K562 (cell line): Measurements from ENCODE around the gene CHL1.

Experiments
- CHD2 ChIP-seq: IDR thresholded peaks from 2 replicates; pipeline ENCODE4 v1.6.1; 2011; ENCODE audit warnings: low read depth, low read length
- HCFC1 ChIP-seq: IDR thresholded peaks from 2 replicates; pipeline ENCODE4 v1.6.1; 2012; ENCODE audit warnings: low read depth, low read length, improper control_type of control experiment
- MECOM ChIP-seq: fragments of 250-450 bp; sonication (Bioruptor Pico); IDR thresholded peaks from 2 replicates; pipeline ENCODE4 v1.8.0; 2022; ENCODE audit warnings: inconsistent platforms
- ZNF12 ChIP-seq: sonication (generic); formaldehyde crosslinking; IDR thresholded peaks from 2 replicates; pipeline ENCODE4 v1.4.0; 2020; ENCODE audit warnings: mild to moderate bottlenecking, missing genetic modification reagents
- ZNF436 ChIP-seq: fragments of 250-450, 450-650 bp; sonication (Bioruptor Pico); formaldehyde crosslinking; IDR thresholded peaks from 2 replicates; pipeline ENCODE4 v1.7.0; 2020; ENCODE audit warnings: mild to moderate bottlenecking
- ZNF444 ChIP-seq: fragments of 250-450 bp; sonication (Bioruptor Pico); IDR thresholded peaks from 2 replicates; pipeline ENCODE4 v1.4.0; 2020; ENCODE audit warnings: mild to moderate bottlenecking, moderate library complexity
- TF ChIP-seq, protein P1 (sequence below), 3 experiments: IDR thresholded peaks in 2 of 3; conservative IDR thresholded peaks in 1 of 3; 2 replicates each; pipeline ENCODE4 v1.5.1; 2011 to 2012; ENCODE audit warnings: low read length in 3 of 3, mild to moderate bottlenecking in 3 of 3, control low read depth in 2 of 3, improper control_type of control experiment in 1 of 3, inconsistent platforms in 1 of 3, low read depth in 1 of 3, mixed read lengths in 1 of 3, moderate library complexity in 1 of 3; ENCODE audit not compliant: insufficient read depth in 2 of 3

DNA sequence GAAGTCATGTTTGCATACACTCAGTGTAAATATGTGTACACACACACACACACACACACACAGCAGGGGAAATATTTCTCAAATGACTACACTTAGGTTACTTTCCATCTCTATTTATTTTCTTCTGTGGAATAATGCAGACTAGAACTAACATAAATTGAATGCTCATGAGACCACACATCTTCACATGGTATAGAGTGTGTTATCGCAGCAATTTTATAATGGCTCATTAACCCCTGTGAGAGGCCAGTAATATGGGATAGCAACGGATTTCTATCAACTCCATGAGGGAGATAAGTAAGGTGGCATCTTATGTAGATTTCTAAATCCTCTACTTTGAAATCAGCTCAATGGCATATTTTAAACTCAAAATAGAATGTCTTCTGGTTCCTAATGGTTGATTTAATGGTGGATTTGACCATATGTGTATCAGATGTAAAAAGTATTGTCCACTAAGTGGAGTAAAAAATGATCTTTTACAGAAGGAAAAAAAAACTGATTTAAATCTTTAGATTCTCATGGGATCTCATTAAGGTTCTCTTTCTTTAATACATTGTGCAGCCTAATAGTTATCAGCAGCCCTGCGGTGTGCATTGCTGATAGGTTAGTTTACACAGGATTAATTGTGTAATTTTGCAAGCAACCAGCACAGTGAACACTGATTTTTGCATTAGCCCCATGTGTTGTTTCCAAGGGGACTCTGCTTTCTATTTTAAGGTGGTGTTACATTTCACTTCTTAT lies 32.0 kb downstream of the CHL1 start:
- TF ChIP-seq ZNF12 (no peak), ZNF444 (CRISPR knock-in tag) (no peak), MECOM (CRISPR knock-in tag) (no peak), HCFC1 (no peak), ZNF436 (CRISPR knock-in tag) (no peak), CHD2 (no peak)
- TF ChIP-seq, protein P1, sequence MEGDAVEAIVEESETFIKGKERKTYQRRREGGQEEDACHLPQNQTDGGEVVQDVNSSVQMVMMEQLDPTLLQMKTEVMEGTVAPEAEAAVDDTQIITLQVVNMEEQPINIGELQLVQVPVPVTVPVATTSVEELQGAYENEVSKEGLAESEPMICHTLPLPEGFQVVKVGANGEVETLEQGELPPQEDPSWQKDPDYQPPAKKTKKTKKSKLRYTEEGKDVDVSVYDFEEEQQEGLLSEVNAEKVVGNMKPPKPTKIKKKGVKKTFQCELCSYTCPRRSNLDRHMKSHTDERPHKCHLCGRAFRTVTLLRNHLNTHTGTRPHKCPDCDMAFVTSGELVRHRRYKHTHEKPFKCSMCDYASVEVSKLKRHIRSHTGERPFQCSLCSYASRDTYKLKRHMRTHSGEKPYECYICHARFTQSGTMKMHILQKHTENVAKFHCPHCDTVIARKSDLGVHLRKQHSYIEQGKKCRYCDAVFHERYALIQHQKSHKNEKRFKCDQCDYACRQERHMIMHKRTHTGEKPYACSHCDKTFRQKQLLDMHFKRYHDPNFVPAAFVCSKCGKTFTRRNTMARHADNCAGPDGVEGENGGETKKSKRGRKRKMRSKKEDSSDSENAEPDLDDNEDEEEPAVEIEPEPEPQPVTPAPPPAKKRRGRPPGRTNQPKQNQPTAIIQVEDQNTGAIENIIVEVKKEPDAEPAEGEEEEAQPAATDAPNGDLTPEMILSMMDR (IDR thresholded peaks at IDR 0.05 in 2 of 3, conservative IDR thresholded peaks at IDR 0.05 in 1 of 3; ENCODE audit: insufficient read depth in 2 of 3, low read depth in 1 of 3, low read length in 3 of 3): no peak
